NCI-H128 (cell line): ENCODE data around the gene ITGAL.
A peak's percentile ranks its signal among the peaks of the same experiment; 100 is the strongest.

Source experiments
- DNase-seq: peaks from one replicate; lab custom pipeline; 2025; ENCODE audit not compliant: unreplicated experiment; lab: John Stamatoyannopoulos, UW

ITGAL gene

DNA sequence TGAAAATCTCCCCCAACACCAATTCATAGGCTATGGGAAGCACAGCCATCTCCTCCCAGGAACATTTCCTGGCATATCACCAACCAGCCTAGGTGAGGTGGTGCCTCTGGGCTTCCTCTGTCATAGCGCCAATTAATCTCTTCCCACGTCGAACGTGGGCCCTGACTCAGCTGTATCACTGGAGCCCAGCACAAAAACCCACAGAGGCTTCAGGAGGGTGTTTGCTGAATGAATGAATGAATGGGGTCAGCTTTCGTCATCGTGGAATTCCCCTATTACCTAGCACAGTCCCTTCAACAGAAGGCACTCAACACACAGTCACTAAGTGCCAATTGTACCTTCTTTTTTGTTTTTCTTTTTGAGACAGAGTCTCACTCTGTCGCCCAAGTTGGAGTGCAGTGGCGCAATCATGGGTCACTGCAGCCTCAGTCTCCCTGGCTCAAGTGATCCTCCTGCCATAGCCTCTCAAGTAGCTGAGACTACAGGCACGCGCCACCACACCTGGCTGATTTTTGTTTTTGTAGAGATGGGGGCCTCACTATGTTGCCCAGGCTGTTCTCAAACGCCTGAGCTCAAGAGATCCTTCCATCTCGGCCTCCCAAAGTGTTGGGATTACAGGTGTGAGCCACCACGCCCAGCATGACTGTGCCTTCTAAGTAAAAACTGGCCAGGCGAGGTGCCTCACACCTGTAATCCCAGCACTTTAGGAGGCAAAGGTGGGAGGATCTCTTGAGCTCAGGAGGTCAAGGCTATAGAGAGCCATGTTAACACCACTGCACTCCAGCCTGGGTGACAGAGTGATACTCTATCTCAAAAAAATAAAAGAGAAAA lies 94.8 kb downstream of the ITGAL start:
- no peak for DNase-seq

- no peak for DNase-seq
Observed at GRCh38 chr16:30567991-30568638, 95.6 kb downstream of the ITGAL start.

DNA sequence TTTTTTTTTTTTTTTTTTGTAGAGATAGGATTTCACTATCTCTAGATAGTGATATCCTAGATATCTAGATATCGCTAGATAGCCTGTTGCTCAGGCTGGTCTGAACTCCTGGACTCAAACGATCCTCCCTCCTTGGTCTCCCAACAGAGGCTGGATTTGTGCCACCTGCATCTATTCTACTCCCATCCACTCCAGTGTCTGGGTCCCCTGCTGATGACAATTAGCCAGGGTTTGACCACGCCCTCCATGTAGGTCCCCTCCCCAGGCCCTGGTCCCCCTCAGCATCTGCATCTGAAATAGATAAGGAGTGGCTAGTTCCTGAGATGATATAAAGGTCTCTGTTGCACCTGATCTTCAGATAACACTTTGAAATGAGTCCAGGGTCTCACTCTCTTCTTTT lies 96.7 kb downstream of the ITGAL start:
- no peak for DNase-seq

- no peak for DNase-seq
Observed at GRCh38 chr16:30569746-30570635, 97.4 kb downstream of the ITGAL start.

- no peak for DNase-seq
Observed at GRCh38 chr16:30570636-30571444, 98.3 kb downstream of the ITGAL start.

GRCh38 chr16:30571445-30572322 lies 99.1 kb downstream of the ITGAL start, which contains the start of gene ZNF688:
Gene ZNF688, minus strand, starts transcription at chr16:30571714. Its CDS starts 85 bp downstream, at chr16:30571629.
- DNase-seq: peak; percentile 91
